A549 (cell line): ENCODE data around the gene SMCO2. TPM values are rescaled to one million over a fixed set of nuclear protein-coding genes. Genes with fewer than 3 reads are reported as not detected.

Experiments
- polyA plus RNA-seq, 4 experiments: library from polyadenylated mRNA; depleted of rRNA in 3 of 4; stranded (reverse); fragments of >200 nt; fragmentation: RNase III in 1 of 4; extraction: RNeasy Plus Mini Kit Qiagen cat#74134 plus additional on column Dnase treatment in 1 of 4; gene quantifications; 2 replicates in 3 of 4; 3 replicates in 1 of 4; pipeline ENCODE4 v1.2.3, GENCODE V29; 2011 to 2017

SMCO2 gene
- polyA plus RNA-seq, 2 of the 4 experiments (the other 2 are of a cell fraction) = 0.14 to 0.28 TPM

Other genes starting within 250 kb of the SMCO2 start
- gene STK38L, start 202.4 kb upstream of the SMCO2 start, polyA plus RNA-seq (2011; rRNA removed) = 24.2 and 32.2 TPM in 2 replicates
- gene STK38L, start 202.4 kb upstream of the SMCO2 start, polyA plus RNA-seq (2017; fragmentation: RNase III; extraction: RNeasy Plus Mini Kit Qiagen cat#74134 plus additional on column Dnase treatment) = 13.9 to 17.3 TPM (median 16.3 TPM) in 3 replicates
- gene BMAL2, start 113.9 kb upstream of the SMCO2 start, polyA plus RNA-seq (2011; rRNA removed) = 16.6 and 23.1 TPM in 2 replicates
- gene BMAL2, start 113.9 kb upstream of the SMCO2 start, polyA plus RNA-seq (2017; fragmentation: RNase III; extraction: RNeasy Plus Mini Kit Qiagen cat#74134 plus additional on column Dnase treatment) = 13.5 to 19.9 TPM (median 15.1 TPM) in 3 replicates
- gene PPFIBP1, start 77.5 kb downstream of the SMCO2 start, polyA plus RNA-seq (2011; rRNA removed) = 85.3 and 89.0 TPM in 2 replicates
- 24.8 to 31.4 TPM (median 29.8 TPM) in 3 replicates for gene PPFIBP1, start 77.5 kb downstream of the SMCO2 start, polyA plus RNA-seq (2017; fragmentation: RNase III; extraction: RNeasy Plus Mini Kit Qiagen cat#74134 plus additional on column Dnase treatment)
- gene REP15, start 249.7 kb downstream of the SMCO2 start, polyA plus RNA-seq (2011; rRNA removed) = 0.66 and 0.81 TPM in 2 replicates
- gene REP15, start 249.7 kb downstream of the SMCO2 start, polyA plus RNA-seq (2017; fragmentation: RNase III; extraction: RNeasy Plus Mini Kit Qiagen cat#74134 plus additional on column Dnase treatment) = 0.34 to 0.83 TPM (median 0.41 TPM) in 3 replicates